Activated CD4-positive, CD25-positive, alpha-beta regulatory T cell (primary cell): ENCODE results near the gene BFSP1.

ENCODE experiments used
- DNase-seq, 4 experiments: peaks; one replicate each; lab custom pipeline; 2025; lab: John Stamatoyannopoulos, UW

The BFSP1 gene

GRCh38 chr20:17530716-17531664 is at the start of gene BFSP1:
BFSP1 (minus strand) TSS chr20:17531379; CDS start chr20:17531329, 50 bp downstream.
- DNase-seq = no peak

- DNase-seq = no peak
Measured at GRCh38 chr20:17580895-17581294, 49.7 kb upstream of the BFSP1 start.

GRCh38 chr20:17579369-17580039 is 48.3 kb upstream of the BFSP1 start:
- no peak for DNase-seq

- no peak for DNase-seq
Measured at GRCh38 chr20:17576215-17576614, 45.0 kb upstream of the BFSP1 start.

GRCh38 chr20:17573463-17573862 is 42.3 kb upstream of the BFSP1 start:
- no peak for DNase-seq

- no peak for DNase-seq
Measured at GRCh38 chr20:17572034-17572638, 41.0 kb upstream of the BFSP1 start.

GRCh38 chr20:17571153-17571527 is 40.0 kb upstream of the BFSP1 start:
- no peak for DNase-seq

GRCh38 chr20:17570347-17571152 is 39.4 kb upstream of the BFSP1 start:
- DNase-seq = peak in 3 of 4 experiments; percentile 19 to 31 (median 21)

- peak; percentile 56 to 79 (median 66) for DNase-seq
Measured at GRCh38 chr20:17569616-17570346, 38.6 kb upstream of the BFSP1 start, which contains the start of gene DSTN. DSTN (plus strand) TSS chr20:17570075; CDS start chr20:17570209, 134 bp downstream.

- DNase-seq = no peak
Measured at GRCh38 chr20:17568972-17569521, 37.9 kb upstream of the BFSP1 start.

GRCh38 chr20:17568045-17568788 is 37.0 kb upstream of the BFSP1 start:
- DNase-seq = no peak

- no peak for DNase-seq
Measured at GRCh38 chr20:17566345-17566744, 35.2 kb upstream of the BFSP1 start.

GRCh38 chr20:17565169-17565845 is 34.1 kb upstream of the BFSP1 start:
- no peak for DNase-seq

GRCh38 chr20:17562804-17563305 is 31.7 kb upstream of the BFSP1 start:
- no peak for DNase-seq

GRCh38 chr20:17560344-17561074 is 29.3 kb upstream of the BFSP1 start:
- DNase-seq = no peak

GRCh38 chr20:17559338-17559737 is 28.2 kb upstream of the BFSP1 start:
- DNase-seq = no peak

GRCh38 chr20:17558941-17559304 is 27.7 kb upstream of the BFSP1 start:
- DNase-seq = no peak

- no peak for DNase-seq
Measured at GRCh38 chr20:17558154-17558940, 27.2 kb upstream of the BFSP1 start.
